ENCODE data around the gene MIXL1. TPM values are rescaled to one million over a fixed set of nuclear protein-coding genes. Genes with fewer than 3 reads are reported as not detected.

The MIXL1 gene
- total RNA-seq, 4 donors from 2014 or later, result not detected

- Histone ChIP-seq H3K27me3 (no peaks in the 10 kb centered on the region), H3K4me1 (peaks cover 0 to 31% (median 7%) of the 10 kb centered on the region in 4 donors), H3K27ac (peak within 1 kb of the TSS; percentile 87 to 98 (median 95)), H3K36me3 (no peaks in the 10 kb centered on the region), H3K4me3 (peak within 1 kb of the TSS; percentile 65 to 97 (median 86)), H3K9me3 (no peaks in the 10 kb centered on the region)
- DNase-seq, result peak; percentile 89 to 95 (median 89)
- TF ChIP-seq CTCF (IDR thresholded peaks at IDR 0.05) (peak in 2 of 6 experiments; percentile 13 to 30), POLR2A (IDR thresholded peaks at IDR 0.05) (peak; percentile 86 to 90)
Observed at GRCh38 chr1:226186124-226187018, 37.1 kb upstream of the MIXL1 start, which contains the start of gene ACBD3. TSS of gene ACBD3 (minus strand) at chr1:226186741. CDS start at chr1:226186675, 66 bp downstream.

- no peak for TF ChIP-seq POLR2A (IDR thresholded peaks at IDR 0.05)
- peak in 1 of 6 experiments; percentile 29 for TF ChIP-seq CTCF (IDR thresholded peaks at IDR 0.05)
- Histone ChIP-seq H3K36me3 (no peaks in the 10 kb centered on the region), H3K27me3 (no peaks in the 10 kb centered on the region), H3K27ac (peak overlapping the region; percentile 87 to 98 (median 95)), H3K4me1 (peaks cover 0 to 25% (median 6%) of the 10 kb centered on the region in 4 donors), H3K9me3 (no peaks in the 10 kb centered on the region), H3K4me3 (peak overlapping the region; percentile 65 to 97 (median 86))
- no peak for DNase-seq
Observed at GRCh38 chr1:226187019-226187322, 36.5 kb upstream of the MIXL1 start.

- Histone ChIP-seq H3K27ac (peak overlapping the region in 2 of 4 donors; percentile 95), H3K4me1 (peaks cover 0 to 21% (median 5%) of the 10 kb centered on the region in 4 donors), H3K9me3 (no peaks in the 10 kb centered on the region), H3K36me3 (no peaks in the 10 kb centered on the region), H3K27me3 (no peaks in the 10 kb centered on the region), H3K4me3 (peak overlapping the region in 2 of 4 donors; percentile 84 to 97)
- TF ChIP-seq POLR2A (IDR thresholded peaks at IDR 0.05), result no peak
- no peak for TF ChIP-seq CTCF (IDR thresholded peaks at IDR 0.05)
- DNase-seq, result no peak
Observed at GRCh38 chr1:226187380-226187779, 36.1 kb upstream of the MIXL1 start.

GRCh38 chr1:226195144-226195543, 28.3 kb upstream of the MIXL1 start:
- Histone ChIP-seq H3K4me1 (no peaks in the 10 kb centered on the region), H3K36me3 (no peaks in the 10 kb centered on the region), H3K27me3 (no peaks in the 10 kb centered on the region), H3K4me3 (no peak overlapping the region), H3K27ac (peak overlapping the region in 1 of 4 donors; percentile 30), H3K9me3 (no peaks in the 10 kb centered on the region)
- TF ChIP-seq CTCF (IDR thresholded peaks at IDR 0.05) (no peak), POLR2A (IDR thresholded peaks at IDR 0.05) (no peak)
- DNase-seq, result no peak

GRCh38 chr1:226199971-226200370, 23.5 kb upstream of the MIXL1 start:
- Histone ChIP-seq H3K27me3 (no peaks in the 10 kb centered on the region), H3K4me1 (no peaks in the 10 kb centered on the region), H3K36me3 (no peaks in the 10 kb centered on the region), H3K9me3 (no peaks in the 10 kb centered on the region), H3K27ac (no peak overlapping the region), H3K4me3 (no peak overlapping the region)
- DNase-seq, result no peak
- no peak for TF ChIP-seq CTCF (IDR thresholded peaks at IDR 0.05)
- TF ChIP-seq POLR2A (IDR thresholded peaks at IDR 0.05), result no peak
